ENCODE results near the gene TOMM6.

- TF ChIP-seq MAX (IDR thresholded peaks at IDR 0.05) = no peak
- TF ChIP-seq CTCF (IDR thresholded peaks at IDR 0.05 in 2 of 3, conservative IDR thresholded peaks at IDR 0.05 in 1 of 3; ENCODE audit: borderline replicate concordance in 1 of 3, insufficient read depth in 1 of 3, low read depth in 2 of 3, low read length in 2 of 3) = no peak
- TF ChIP-seq EZH2 (IDR thresholded peaks at IDR 0.05) = no peak
- TF ChIP-seq EZH2phosphoT487 (IDR thresholded peaks at IDR 0.05; ENCODE audit: borderline replicate concordance) = no peak
- TF ChIP-seq CEBPB (IDR thresholded peaks at IDR 0.05; ENCODE audit: low read depth) = no peak
- TF ChIP-seq JUND (IDR thresholded peaks at IDR 0.05) = no peak
- no peak for TF ChIP-seq POLR2A (IDR thresholded peaks at IDR 0.05; ENCODE audit: borderline replicate concordance, extremely low read depth, insufficient read depth, insufficient read length)
- TF ChIP-seq TCF7L2 (IDR thresholded peaks at IDR 0.05; ENCODE audit: borderline replicate concordance, extremely low read depth, insufficient read depth, insufficient read length) = no peak
- no peak for TF ChIP-seq POLR2AphosphoS5 (IDR thresholded peaks at IDR 0.05; ENCODE audit: low read depth, low read length)
- no peak for TF ChIP-seq REST (IDR thresholded peaks at IDR 0.05; ENCODE audit: low read depth)
- TF ChIP-seq SRF (IDR thresholded peaks at IDR 0.05; ENCODE audit: low read depth) = no peak
- no peak for TF ChIP-seq FOSL1 (IDR thresholded peaks at IDR 0.05; ENCODE audit: low read depth)
These were observed 9.0 kb downstream of the TOMM6 start for GRCh38 chr6:41796474-41796873.
